ENCODE measurements around the gene SLN. TPM values are rescaled to one million over a fixed set of nuclear protein-coding genes. Genes with fewer than 3 reads are reported as not detected.

Gene SLN
- total RNA-seq, 1 experiment from 2014 or later: not detected

DNA sequence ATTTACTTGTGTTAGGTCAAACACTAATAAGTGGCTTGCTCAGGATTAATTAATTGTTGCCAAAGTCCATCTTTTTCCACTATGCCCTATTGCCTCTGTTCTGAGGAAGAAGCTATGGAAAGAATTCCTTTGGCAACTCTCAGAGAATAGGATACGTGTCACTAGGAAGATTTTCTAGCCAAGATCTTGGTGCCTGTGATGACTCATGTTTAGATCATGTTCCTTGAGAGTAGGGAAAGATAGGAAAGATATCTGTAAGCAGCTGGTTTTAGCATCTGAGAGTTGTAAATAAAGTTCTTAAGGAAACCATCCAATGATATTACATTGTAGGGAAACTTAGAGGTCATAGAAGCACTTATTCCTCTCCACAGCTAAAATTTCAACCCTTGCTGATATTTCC is 15.7 kb downstream of the SLN start:
- no peak for DNase-seq
- no peak overlapping the region for H3K4me2 ChIP-seq (ENCODE audit: insufficient read depth, insufficient read length, low read length)

More for the DNA sequence above, 15.7 kb downstream of the SLN start:
- H4K5ac ChIP-seq (ENCODE audit: insufficient read length, low read depth, low read length): no peak overlapping the region
- no peak overlapping the region for H2BK12ac ChIP-seq (ENCODE audit: insufficient read length, low read depth, low read length)
- H3K14ac ChIP-seq (ENCODE audit: insufficient read depth, low read length): no peak overlapping the region
- H3T11ph ChIP-seq (ENCODE audit: low read length): no peak overlapping the region
- H2AK5ac ChIP-seq (ENCODE audit: insufficient read length, low read length): no peak overlapping the region
- H3K9me3 ChIP-seq (ENCODE audit: control insufficient read depth, low read depth, low read length): no peaks in the 10 kb centered on the region
- H3K27me3 ChIP-seq (ENCODE audit: insufficient read depth, low read length): no peaks in the 10 kb centered on the region
- no peak overlapping the region for H3K9ac ChIP-seq (ENCODE audit: extremely low read depth, insufficient read length, low read length)
- no peak overlapping the region for H4K8ac ChIP-seq (replicated peaks; ENCODE audit: insufficient read length, low read depth, low read length)
- H2BK5ac ChIP-seq (ENCODE audit: insufficient read length, low read length): no peak overlapping the region
- no peaks in the 10 kb centered on the region for H4K20me1 ChIP-seq (ENCODE audit: control insufficient read depth, insufficient read depth, insufficient read length)
- no CpG with 5 or more reads among the region's 1 CpG for WGBS (ENCODE audit: extremely low coverage, insufficient read length, low lambda C conversion rate)
- H3K27ac ChIP-seq (ENCODE audit: insufficient read length, low read depth, low read length): no peak overlapping the region
- Mint-ChIP-seq H3K27ac (no peak overlapping the region), H3K9me3 (no peaks in the 10 kb centered on the region; a peak in 2 of 5 replicates), H3K36me3 (ENCODE audit: insufficient read depth in 1 of 3, low read depth in 3 of 3) (peaks cover 0 to 5% (median 0%) of the 10 kb centered on the region in 3 experiments; a peak in 1 of 7 replicates), H3K4me1 (peaks cover 16 to 18% of the 10 kb centered on the region in 2 experiments), H3K4me3 (no peak overlapping the region), H3K27me3 (ENCODE audit: low read depth) (no peaks in the 10 kb centered on the region)
- H2AFZ ChIP-seq (ENCODE audit: low read length): no peak overlapping the region
- no peak overlapping the region for H4K91ac ChIP-seq (ENCODE audit: insufficient read length, low read depth, low read length)
- no peak overlapping the region for H3K4ac ChIP-seq (ENCODE audit: low read depth, low read length)
- no peaks in the 10 kb centered on the region for H3K23me2 ChIP-seq (ENCODE audit: insufficient read length, low read depth, low read length, poor library complexity, severe bottlenecking)
- no peaks in the 10 kb centered on the region for H3K79me1 ChIP-seq (ENCODE audit: insufficient read depth, low read depth, low read length, poor library complexity, severe bottlenecking)
- H2BK120ac ChIP-seq (ENCODE audit: low read depth, low read length, poor library complexity, severe bottlenecking): no peak overlapping the region
- H2BK15ac ChIP-seq (ENCODE audit: low read depth, low read length): no peak overlapping the region
- no peak overlapping the region for H3K23ac ChIP-seq (ENCODE audit: insufficient read length, low read depth, low read length)
- TF ChIP-seq, protein P1, sequence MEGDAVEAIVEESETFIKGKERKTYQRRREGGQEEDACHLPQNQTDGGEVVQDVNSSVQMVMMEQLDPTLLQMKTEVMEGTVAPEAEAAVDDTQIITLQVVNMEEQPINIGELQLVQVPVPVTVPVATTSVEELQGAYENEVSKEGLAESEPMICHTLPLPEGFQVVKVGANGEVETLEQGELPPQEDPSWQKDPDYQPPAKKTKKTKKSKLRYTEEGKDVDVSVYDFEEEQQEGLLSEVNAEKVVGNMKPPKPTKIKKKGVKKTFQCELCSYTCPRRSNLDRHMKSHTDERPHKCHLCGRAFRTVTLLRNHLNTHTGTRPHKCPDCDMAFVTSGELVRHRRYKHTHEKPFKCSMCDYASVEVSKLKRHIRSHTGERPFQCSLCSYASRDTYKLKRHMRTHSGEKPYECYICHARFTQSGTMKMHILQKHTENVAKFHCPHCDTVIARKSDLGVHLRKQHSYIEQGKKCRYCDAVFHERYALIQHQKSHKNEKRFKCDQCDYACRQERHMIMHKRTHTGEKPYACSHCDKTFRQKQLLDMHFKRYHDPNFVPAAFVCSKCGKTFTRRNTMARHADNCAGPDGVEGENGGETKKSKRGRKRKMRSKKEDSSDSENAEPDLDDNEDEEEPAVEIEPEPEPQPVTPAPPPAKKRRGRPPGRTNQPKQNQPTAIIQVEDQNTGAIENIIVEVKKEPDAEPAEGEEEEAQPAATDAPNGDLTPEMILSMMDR (conservative IDR thresholded peaks at IDR 0.05): no peak
- H2BK20ac ChIP-seq (ENCODE audit: low read depth, low read length, poor library complexity, severe bottlenecking): no peak overlapping the region
- no peak overlapping the region for H3K56ac ChIP-seq (ENCODE audit: insufficient read length, low read depth, low read length)
- H3K79me2 ChIP-seq (ENCODE audit: insufficient read depth, low read length): no peaks in the 10 kb centered on the region
- no peak overlapping the region for H3K18ac ChIP-seq (ENCODE audit: insufficient read length, low read depth, low read length)
- H3K4me1 ChIP-seq (ENCODE audit: insufficient read depth, low read length): no peaks in the 10 kb centered on the region
